GM21717 (cell line): ENCODE data around the gene ACTC1.

Source experiments
- ATAC-seq: cut with Tn5 transposase; IDR thresholded peaks from one replicate; pipeline ENCODE4 v1.9.1; 2021; ENCODE audit warnings: mild to moderate bottlenecking, moderate library complexity; ENCODE audit not compliant: unreplicated experiment

Gene ACTC1

DNA sequence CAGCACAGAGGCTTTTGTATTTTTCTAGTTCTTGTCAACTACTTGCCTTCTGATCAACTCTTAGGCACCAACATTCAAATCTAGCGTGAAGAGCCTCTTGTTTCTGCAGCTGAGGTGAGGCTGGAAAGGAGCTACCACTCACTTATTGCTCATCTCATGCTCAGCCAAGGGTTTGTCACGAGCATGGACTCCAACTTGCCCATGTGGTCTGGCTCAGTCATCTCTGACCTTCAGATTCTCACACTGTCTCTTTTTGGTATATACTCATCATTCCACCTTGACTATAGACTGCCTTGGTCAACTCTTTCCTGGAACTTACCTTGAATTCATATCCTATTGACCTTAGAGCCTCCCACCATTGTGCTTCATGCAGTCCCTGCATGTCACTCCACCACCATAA, 35.4 kb downstream of the ACTC1 start:
- no peak for ATAC-seq

DNA sequence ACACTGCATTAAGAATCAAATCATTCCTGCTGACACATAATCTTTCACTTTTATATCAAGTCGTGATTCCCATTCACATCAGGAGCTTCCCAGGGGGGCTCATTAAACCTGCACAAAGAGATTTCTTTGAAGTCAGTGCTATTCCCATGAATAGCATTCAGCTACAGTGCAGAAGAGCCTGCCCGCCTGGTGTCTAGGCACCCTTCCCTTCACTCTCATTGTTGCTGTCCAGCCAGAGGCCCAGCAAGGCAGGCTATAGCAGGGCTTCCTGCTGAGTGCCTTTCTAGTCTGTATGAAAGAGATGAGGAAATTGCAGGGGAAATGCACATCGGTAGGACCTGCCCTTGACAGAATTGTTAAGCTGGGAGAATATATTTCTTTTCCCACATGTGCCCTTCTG, 36.0 kb downstream of the ACTC1 start:
- ATAC-seq, result no peak

DNA sequence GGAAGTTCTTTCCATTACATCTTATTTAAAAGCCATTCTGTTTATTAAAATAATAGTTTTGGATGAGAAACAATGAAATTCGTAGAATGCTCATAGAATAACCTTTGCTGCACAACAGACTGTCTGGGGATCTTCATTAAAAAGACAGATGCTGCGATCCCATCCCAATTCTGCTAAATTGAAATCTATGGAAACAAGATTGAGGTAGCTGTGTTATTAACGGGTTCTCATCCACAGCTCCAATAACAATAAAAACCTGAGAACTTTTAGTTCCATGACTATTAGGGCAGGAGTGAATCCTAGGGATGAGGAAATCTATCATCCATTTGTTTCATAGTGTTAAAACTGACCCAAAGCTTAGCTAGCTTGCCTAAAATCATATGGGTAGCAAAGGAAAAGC, 38.1 kb downstream of the ACTC1 start:
- no peak for ATAC-seq

DNA sequence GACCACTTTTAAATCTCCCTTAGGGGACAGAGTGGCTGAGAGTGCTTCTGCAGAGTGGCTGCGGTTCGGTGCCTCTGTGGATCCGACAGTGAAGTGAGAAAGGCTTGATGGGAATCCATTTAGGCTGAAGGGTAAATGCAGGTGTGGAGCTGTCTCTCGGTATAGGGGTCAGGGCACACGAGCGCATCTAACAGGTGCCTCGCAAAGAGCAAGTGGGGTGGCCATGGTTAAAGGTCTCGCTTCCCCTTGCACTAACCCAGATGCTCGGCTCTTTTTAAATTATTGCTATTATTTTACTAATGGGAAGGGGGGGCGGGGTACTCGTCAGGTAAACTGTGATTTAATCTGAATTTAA, 40.0 kb downstream of the ACTC1 start:
- ATAC-seq, result no peak

DNA sequence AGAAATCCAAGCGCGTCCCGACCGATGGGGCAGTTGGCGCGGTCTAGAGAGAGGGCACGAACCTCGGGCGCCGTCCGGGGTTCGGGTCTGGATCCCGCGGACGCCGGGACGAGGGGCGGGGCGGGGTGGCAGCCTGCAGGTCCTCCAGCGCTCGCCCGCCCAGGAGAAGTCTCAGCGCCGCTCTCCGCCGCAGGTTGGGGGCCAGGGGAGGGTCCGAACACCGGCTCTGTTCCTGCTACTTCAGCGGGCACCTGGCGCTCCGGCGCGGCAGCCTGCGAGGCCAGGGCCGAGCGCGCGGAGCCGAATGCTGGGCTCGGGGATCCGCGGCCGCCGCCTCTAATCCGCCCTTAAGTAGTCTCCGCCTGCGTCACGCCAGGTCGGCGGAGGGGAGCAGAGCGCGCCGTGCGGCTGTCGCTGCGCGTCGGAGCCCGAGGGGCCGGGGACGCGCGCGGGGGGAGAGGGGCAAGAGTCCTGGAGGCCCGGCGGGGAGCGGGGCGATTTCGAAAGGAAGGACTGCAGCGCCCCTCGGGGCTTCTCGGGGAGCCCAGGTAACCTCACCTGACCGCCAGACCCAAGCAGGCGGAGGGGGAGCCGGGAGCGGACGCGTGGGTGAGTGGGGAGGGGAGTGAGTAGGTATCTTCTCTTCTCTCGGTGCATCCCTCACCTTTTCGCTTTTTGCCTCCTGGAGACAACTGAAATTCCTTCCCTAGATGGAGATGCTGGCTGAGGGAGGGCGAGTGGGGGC, 40.5 kb downstream of the ACTC1 start, which contains the start of gene GJD2:
Gene GJD2 (minus strand): TSS at position 325 of the 745 bp plus-strand sequence. CDS start 510 bp downstream, outside the sequence.
- no peak for ATAC-seq

DNA sequence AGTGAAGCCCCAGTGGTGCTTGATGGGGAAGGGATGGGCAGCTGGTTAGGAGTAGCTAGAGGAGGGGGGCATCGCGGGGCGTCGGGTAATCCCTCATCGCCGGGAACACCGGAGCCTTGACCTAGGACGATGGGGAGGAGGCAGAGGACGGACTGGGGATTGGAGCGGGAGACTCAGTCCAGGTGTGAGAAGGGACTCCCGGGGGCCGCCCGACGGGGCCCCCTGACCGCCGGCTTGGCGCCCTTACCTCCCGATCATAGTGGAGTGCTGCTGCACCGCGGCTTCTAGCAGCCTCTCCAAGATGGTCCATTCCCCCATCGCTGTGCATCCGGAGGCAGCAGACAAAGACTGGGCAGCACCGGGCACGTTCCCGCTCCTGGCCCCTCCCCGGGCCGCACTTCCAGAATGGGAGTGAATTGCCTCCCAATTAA, 41.2 kb downstream of the ACTC1 start:
- ATAC-seq, result no peak

DNA sequence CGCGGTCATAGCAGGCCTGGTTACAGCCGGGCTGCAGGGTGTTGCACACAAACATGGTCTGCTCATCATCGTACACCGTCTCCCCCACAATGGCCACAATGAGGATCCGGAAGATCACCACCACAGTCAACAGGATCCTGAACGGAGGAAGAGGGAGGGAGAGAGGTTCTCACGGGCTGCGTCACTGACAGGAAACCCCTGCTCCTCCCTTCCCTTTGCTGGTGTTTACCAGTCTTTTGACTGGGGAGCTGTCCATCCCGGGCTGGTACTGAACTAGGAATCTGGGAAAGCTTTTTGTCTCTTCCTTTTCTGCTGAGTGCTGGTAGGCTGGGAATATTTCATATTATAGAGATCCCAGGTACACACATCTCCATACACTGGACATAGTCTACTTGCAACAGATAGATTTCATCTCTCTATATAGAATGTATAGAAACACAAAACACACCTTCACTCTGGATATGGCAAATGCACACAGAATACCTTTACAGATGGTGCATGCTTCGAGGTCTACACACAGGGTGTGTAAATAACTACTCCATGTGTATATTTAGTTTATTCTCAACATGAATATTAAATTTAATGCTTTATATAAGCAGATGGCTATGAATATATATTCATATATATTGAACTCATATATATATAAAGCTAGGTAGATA, 42.0 kb downstream of the ACTC1 start:
- ATAC-seq, result no peak

DNA sequence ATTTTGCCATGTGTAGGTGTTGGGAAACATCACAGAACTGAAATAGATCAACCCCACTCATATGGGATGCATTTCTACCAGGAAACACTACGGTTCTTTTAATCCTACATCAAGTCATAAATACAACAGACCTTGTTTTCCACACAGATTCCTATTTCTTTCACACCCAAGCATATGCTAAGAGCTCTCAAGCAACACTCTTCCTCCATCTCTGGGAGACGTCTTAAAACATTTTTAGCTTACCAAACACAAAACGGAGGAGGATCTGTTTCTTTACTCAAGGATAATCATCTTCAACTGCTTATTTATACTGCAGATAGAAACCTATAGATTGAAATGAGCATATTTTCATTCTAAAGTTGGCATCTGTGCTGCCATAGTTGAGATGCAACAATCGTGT, 45.7 kb downstream of the ACTC1 start:
- ATAC-seq, result no peak
